GM12872 (cell line): ENCODE results near the gene PCOLCE2.
A peak's percentile ranks its signal among the peaks of the same experiment; 100 is the strongest.

Source experiments
- TF ChIP-seq, protein P1 (sequence below): IDR thresholded peaks from 3 replicates; pipeline ENCODE4 v1.5.1; 2011; ENCODE audit warnings: low read depth, mild to moderate bottlenecking, low read length, moderate library complexity; ENCODE audit not compliant: insufficient read depth

PCOLCE2 gene

DNA sequence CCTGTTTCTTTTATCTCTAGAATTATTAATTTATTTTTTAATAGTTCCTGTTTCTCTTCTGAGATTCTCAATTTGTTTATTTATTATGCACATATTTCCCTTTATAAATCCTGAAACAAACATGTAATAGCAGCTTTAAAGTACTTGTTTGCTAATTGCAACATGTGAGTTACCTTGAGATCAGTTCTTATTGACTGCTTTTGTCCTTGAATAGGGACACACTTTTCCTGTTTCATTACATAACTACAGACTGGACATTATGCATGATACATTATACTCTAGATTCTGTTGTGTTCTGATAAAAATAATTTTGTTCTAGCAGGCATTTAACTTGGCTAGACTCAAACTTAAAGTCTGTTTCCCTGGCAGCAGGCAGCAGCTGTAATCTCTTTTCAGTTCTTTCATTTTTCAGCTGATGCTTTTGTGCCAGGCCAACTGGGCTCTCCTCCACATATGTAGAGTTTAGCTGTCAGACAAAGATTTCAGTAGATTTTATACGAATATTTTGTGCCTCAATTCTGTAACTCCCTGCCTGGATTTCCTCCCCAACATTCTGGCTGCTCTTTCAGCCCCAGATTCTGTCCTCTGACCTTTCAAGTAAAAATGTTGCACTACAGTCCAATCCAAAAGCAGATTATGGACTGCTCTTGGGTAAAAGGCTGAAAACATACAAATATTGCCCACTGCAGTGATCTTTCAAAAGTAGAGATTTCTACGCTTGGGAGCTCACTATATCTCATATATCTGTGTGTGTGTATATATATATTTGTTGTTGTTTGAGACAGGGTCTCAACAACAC is 41.9 kb downstream of the PCOLCE2 start:
- TF ChIP-seq, protein P1, sequence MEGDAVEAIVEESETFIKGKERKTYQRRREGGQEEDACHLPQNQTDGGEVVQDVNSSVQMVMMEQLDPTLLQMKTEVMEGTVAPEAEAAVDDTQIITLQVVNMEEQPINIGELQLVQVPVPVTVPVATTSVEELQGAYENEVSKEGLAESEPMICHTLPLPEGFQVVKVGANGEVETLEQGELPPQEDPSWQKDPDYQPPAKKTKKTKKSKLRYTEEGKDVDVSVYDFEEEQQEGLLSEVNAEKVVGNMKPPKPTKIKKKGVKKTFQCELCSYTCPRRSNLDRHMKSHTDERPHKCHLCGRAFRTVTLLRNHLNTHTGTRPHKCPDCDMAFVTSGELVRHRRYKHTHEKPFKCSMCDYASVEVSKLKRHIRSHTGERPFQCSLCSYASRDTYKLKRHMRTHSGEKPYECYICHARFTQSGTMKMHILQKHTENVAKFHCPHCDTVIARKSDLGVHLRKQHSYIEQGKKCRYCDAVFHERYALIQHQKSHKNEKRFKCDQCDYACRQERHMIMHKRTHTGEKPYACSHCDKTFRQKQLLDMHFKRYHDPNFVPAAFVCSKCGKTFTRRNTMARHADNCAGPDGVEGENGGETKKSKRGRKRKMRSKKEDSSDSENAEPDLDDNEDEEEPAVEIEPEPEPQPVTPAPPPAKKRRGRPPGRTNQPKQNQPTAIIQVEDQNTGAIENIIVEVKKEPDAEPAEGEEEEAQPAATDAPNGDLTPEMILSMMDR: no peak

DNA sequence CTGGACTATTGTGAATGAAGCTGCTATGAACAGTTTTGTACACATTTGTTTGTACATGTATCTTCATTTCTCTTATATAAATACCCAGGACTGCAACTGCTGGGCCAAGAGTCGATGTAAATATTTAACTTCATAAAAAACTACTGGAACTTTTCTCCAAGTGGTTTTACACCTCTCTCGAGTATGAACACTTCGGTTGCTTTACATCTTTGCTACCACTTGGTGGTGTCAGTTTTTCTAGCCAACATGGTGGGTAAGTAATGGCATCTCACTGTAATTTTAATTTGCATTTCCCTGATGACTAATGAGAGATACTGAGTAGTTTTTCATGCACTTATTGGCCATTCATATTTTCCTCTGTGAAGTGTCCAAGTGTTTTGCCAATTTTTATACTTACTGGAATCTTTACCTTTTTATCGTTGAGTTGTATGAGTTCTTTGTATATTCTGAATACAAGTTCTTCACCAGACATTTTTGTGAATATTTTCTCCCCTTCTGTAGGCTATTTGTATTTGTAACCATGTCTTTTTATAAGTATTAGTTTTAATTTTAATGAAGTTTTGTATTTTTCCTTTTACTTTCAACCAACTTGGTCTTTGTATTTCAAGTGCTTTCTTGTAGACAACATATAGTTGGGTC is 44.4 kb downstream of the PCOLCE2 start:
- TF ChIP-seq, protein P1: peak; percentile 60

DNA sequence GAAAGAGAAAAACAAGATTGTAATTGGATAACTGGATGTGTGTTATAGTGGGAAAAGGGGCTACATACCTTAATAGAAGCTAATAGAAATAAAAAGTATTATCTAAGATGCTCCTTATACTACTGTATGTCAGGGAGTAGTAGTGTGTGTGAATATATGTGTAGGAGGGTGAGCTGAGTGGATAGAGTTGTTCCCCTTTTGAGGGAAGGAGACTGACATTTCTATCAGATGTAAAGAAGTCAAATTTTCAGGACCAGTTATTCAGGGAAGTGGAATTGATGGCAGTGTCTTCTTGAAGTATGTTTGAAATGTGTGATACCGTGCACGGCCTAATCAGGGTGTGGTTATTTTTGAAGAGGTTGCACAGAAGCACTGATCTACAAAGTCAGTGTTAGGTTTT is 49.1 kb downstream of the PCOLCE2 start:
- TF ChIP-seq, protein P1: no peak

DNA sequence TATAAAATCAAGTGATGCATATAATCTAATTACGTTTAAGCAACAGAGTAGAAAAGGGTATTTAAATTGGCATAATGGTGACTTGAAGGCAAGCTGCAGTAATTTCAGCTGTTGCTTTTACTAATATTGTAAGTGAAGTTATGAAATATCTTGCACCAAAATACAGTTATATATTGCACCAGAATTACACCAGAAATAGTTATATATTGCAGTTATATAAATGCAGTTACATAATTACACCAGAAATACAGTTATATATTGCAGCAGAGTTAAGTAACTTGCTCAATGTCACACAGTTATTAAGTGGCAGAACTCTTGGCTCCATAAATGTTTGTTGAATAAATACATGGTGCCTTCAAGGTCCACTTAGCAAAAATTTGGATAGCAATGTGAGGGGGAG is 51.4 kb downstream of the PCOLCE2 start:
- TF ChIP-seq, protein P1: no peak

DNA sequence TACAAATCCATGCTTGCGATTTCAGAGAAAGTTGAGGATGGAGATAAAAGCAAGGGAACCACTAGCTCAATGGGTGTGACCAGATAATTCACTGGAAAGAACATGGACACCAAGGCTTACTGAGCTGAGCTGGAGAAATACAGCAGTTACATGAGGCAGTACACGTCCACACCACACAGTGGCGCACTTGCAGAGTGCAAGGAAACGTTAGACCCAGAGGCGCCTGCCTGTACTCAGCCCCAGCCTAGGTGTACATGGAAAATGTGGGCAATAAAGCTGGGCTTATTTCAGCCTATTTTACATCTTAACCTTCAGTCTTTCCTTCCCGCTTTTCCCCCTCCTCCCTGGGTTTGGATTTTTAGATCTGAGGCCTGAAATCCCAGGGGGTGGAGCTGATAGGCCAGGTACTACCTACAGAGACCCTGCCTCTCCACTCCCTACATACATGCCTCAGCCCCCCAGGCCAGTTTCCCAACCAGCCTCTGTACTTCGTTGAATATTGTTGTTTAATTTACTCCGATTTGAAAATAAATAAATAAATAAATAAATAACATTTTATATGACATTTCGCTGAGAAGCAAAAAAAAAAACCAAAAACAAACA is 60.1 kb downstream of the PCOLCE2 start:
- TF ChIP-seq, protein P1: peak; percentile 93

DNA sequence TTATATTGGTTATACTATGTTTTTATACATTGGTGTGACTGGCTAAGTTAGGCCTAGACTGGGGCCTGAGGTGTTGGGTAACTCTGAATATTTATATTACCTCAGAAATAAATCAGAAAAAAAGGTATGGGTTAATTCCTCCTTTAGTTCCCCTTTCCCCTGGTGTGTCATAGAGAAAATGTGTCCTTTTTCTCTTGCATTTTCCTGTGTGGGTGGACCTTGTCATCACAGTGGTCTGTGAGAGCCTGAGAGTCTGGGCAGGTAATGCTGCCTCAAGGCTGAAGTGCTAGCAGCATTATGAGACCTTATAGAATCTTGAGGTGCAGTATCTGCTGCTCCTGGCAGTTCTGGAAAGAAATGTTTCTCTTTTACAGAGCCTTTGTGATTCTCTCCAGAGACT is 69.7 kb downstream of the PCOLCE2 start:
- TF ChIP-seq, protein P1: no peak

DNA sequence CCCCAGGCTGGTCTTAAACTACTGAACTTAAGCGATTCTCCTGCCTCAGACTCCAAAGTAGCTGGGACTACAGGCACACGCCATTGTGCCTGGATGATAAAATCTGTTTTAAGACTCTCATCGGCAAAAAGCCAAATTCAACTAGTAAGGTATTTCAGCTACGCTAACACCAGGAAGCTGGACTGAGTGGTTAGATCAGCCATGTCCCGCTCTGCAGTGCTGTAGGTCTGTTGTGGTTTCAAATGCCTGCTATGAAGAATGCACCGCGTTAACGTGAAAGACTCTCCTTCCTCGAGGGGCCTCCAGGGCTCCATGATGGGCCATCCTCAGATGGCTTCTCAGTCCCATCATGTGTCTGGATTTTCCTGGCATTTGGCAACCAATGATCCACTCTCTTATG is 70.2 kb downstream of the PCOLCE2 start:
- TF ChIP-seq, protein P1: no peak
